ENCODE results near the gene PYROXD2. TPM values are rescaled to one million over a fixed set of nuclear protein-coding genes. Genes with fewer than 3 reads are reported as not detected.

The PYROXD2 gene
- total RNA-seq, 2 donors from 2014 or later: 6.1 to 6.6 TPM

DNA sequence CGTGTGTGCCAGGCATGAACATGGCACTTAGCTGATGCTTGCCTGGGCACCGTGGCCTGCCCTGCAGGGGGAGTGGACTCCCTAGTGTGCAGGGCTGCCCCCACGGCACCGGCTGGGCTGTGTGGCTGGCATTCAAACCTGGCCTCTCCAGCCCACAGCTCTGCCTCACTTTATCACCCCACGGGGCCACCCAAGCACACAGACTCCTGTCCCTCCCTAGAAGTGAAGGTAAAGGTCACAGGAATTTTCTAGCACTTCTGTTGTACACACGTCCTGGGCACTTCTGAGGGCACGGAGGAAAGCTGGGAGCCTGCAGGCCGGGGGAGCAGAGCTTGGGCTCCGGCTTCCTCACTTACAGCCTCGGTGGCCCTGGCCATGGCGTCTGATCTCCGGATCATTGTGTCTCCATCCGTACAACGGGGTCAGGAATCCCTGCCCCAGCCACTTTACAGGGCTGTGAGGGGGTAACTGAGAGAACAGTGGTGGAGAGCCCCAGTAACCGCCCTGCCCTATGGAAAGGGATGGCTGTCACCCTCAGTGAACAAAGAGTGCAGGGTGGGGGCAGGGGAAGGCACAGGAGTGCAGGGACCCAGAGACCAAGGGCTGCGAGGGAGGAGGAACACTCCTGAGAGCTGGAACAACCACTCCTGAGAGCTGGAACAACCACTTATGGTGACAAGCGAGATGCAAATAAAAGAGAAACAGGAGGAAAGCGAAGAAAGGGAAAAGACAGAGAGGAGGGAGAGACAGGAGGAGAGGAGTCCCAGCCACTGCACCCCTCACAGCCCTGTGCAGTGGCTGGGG lies 3.9 kb upstream of the PYROXD2 start:
- no peak for DNase-seq
- no peak for ATAC-seq
- intact Hi-C loops (cut with DNase I): loop anchor here in 1 of 2 donors (10.0 kb wide), 1 partner anchor 154 kb away; the partner anchor contains the start of gene LOXL4

DNA sequence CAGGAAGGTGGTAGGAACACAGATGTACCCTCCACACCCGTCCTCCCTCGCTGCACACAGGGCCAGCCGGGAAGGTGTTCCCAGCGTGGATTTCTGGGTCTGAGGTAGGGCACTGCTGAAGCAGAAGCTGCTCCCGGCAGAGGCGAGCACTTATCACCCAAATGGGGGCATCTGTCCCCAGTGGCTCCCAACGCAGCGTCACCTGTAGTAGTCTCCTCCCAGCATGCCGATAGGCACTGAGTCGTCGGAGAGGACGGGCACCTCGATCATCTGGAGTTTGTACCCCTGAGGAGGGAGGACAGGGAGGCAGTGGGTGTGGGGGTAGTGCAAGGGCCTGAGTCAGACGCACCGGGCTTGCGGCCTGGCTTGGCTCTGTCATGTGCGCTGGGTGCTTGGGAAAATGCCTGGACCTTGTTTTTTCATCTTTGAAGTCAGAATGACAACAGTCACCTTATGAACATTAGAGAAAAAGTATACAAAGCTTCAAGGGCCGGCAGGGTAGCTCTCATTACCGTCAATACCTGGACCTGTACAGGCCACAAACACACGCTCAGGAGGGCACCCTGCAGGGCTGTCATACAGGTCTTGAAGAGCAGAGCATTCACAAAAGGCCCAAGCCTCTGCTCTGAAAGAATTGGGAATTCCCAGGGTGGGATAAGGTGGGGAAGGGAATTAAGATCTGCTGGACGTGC lies 3.1 kb upstream of the PYROXD2 start:
- intact Hi-C loops (cut with DNase I): loop anchor here in 1 of 2 donors (10.0 kb wide), 1 partner anchor 153 kb away; the partner anchor contains the start of gene LOXL4
- DNase-seq: no peak
- ATAC-seq: no peak

DNA sequence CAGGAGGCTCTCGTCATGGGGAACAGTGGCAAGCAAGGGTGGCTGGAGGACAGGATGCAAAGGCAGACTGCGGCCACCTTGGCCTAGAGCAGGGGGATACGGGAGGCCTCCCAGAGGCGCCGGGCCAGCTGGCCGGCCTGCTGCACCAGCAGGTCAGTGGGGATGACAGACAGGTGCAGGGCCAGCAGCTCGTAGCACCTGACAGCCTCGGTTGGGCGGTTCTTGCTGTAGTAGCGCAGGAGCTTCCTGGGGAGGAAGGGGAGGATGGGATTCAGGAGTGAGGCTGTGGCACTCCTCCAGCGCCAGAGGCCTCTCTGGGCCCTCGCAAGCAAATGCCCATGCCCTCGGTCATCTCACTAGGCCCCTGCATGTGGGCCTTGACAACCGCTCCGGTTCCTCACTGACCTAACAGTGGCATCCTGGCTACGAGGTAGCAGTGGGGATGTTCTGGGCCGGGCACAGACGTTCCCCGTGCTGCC lies 2.5 kb upstream of the PYROXD2 start:
- DNase-seq: no peak
- intact Hi-C loops (cut with DNase I): loop anchor here in 1 of 2 donors (10.0 kb wide), 1 partner anchor 153 kb away; the partner anchor contains the start of gene LOXL4
- ATAC-seq: no peak

DNA sequence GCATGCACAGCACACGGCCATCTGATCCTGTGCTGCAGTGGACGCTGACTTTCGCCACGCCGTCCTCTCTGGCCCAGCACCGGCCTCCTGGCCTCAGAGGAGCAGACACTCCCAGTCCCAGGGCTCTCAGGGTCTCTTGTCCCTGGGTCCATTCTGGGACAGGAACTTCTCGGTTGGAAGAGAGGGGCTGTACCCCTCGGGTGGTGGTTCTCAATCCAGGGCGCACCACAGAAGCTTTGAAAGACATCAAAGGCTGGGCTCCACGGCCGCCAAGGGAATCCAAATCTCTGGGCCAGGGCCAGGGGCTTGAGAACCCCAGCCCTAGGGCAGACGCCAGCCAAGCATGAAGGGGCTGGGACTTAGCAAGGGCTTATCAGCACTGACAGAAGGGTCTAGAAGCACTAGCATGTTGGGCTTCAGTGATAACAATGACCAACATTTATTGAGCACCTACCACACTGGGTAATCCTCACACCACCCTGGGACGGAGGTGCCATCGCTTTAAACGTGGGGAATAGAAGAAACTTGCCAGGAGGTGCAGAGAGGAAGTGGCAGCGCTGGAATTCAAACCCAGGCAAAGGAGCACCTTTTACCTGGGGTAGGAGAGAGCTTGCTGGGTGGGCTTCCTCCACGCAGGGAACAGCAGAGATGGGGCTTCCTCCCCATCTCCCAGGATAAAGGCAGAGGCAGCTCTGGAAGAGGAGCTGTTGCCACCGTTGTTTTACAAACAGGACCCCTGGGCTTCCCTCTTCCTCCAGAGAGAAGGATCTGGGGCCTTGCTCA lies 1.8 kb upstream of the PYROXD2 start:
- no peak for ATAC-seq
- intact Hi-C loops (cut with DNase I): loop anchor here in 1 of 2 donors (10.0 kb wide), 1 partner anchor 152 kb away; the partner anchor contains the start of gene LOXL4
- DNase-seq: no peak

DNA sequence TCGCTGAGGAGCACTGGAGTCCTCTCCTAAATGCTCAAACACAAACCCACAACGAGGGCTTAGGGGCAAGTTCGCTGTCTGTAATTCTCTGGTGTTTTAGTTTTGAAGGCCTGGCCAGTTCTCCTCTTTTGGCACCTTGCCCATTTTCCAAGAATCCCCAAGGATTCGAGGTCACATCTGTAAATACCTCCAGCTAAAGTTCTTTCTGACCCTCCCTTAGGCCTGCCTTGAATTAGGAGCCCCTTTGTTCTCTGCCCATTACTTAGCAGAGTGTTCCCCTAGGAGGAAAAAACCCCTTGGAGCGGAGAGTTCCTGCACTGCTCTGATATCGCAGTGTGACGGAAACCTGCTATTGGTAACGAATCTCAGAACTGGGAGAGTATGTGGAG lies 743 bp upstream of the PYROXD2 start:
- intact Hi-C loops (cut with DNase I): loop anchor here in 1 of 2 donors (10.0 kb wide), 1 partner anchor 151 kb away; the partner anchor contains the start of gene LOXL4
- DNase-seq (no peak), ATAC-seq (peak in 1 of 2 donors; percentile 1)

DNA sequence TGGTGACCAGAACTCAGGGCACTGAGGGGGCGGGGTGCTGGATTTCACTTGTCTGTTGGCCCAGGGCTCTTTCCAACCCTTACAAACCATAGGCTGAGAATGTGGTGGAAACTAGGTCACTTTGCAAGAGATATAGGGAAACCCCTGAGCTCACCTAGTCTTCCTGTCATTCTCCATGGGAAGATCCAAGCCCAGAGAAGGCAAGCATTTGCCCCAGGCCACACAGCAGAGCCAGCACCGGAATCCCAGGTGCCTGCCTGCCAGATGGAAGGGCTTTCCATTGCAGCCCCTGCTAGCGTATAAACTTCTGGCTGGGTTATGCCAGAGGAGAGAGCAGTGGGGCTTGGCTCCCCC lies 427 bp downstream of the PYROXD2 start:
- DNase-seq (no peak), ATAC-seq (no peak)
- intact Hi-C loops (cut with DNase I): loop anchor here in 1 of 2 donors (10.0 kb wide), 1 partner anchor 150 kb away; the partner anchor contains the start of gene LOXL4

DNA sequence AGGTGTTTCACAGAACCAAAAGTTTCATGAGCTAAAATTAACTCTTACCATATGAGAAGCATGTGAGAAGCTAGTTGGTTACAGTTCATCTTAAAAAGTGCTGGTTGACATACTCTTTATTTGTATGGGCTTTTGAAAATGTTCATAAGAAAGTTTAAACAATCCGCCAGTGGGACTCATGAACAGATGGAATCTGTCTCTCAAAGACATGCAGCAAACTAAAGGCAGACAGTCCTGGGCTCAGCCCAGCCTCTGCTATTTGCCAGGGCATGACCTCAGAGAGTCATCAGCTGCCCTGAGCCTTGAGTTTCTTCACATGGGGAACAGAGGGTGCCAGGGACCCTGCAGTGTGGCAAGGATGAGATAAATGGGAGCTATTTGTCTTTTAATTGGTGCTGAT lies 3.2 kb downstream of the PYROXD2 start:
- no peak for DNase-seq
- intact Hi-C loops (cut with DNase I): loop anchor here in 1 of 2 donors (10.0 kb wide), 1 partner anchor 147 kb away; the partner anchor contains the start of gene LOXL4
- no peak for ATAC-seq

DNA sequence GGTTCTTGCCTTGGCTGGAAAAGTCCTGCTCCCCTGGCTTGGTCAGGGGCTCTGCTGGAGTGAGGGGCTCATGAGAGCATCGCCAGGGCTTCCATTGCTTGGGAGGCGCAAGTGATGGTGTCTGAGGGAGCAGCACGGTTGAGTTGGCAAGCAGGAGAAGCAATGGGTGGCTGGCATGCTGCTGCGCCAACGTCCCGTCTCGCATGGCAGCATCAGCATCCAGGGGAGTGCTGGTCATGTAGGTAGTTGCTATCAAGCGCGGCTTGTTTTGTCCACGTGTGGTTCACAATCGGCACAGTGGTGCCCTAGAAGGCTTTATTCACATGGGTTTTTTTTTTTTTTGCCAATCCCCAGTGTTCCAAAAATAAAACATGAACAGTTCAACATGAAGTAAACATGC lies 3.8 kb downstream of the PYROXD2 start:
- intact Hi-C loops (cut with DNase I): loop anchor here in 1 of 2 donors (10.0 kb wide), 1 partner anchor 146 kb away; the partner anchor contains the start of gene LOXL4

DNA sequence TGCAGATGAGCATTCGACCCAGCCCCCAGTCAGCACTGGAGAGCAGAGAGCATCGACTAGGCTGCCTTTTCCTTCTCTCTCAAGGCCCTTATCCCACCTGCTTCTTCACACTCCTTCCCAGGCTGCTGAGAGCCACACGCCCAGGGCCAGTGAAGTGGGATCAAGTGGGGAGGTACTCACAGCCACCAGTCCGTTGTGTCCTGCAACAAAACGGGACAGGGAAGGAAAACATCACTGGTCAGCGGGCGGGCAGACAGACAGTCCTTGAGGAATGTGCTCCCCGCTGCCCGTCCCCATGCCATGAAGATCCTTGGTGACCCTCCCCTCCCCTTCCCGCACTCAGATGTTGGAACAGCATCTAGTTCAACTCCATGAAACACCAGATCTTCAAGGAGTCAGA lies 4.2 kb downstream of the PYROXD2 start:
- intact Hi-C loops (cut with DNase I): loop anchor here in 1 of 2 donors (10.0 kb wide), 1 partner anchor 146 kb away; the partner anchor contains the start of gene LOXL4
- ATAC-seq (no peak), DNase-seq (no peak)

More for the DNA sequence above, 3.8 kb downstream of the PYROXD2 start:
- DNase-seq: no peak
- ATAC-seq: no peak

DNA sequence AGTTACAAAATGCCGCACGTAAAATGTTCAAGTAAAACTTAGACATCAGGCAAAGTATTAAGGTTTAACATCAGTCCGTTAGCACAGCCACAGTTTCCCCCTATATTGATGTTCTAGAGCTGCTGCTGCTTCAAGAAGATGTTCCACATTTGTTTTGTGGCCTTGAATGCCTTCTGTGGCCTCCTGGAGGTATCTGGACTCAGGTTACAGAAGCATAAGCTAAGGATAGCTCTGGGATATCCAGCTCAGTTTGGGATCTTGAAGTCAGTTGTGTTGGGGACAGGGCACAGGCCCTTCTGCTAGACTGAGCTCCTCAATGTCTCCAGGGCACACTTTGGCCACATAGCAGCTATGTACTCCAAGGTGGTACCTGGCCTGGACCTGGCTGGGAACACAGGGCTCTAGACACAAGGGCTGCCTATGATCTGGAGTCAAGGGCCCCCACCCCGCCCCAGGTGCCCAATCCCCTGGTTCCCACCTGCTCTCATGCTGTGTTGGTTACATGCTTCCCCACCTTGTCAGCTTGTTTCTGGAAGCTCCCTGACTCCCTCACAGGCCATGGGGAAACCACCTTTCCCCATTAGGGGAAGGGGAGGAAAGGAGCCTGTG lies 4.7 kb downstream of the PYROXD2 start:
- no peak for DNase-seq
- intact Hi-C loops (cut with DNase I): loop anchor here in 1 of 2 donors (10.0 kb wide), 1 partner anchor 145 kb away; the partner anchor contains the start of gene LOXL4
- ATAC-seq: no peak

DNA sequence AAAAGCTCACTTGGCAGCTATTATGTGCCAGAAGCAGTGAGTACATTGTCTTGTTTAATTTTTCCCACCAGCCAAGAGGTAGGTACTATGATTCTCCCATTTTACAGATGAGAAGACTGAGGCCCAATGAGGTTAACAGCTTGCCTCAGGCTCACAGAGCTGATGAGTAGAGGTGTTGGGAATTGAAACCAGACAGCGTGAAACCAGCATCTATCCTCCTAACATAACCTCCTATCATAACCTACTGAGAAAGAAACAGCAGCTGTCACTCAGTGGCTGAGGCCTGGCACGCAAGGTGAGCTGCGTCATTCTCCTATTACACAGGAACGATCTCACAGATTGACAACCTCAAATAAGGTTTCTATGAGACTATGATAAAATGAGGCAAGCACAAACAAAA lies 6.2 kb downstream of the PYROXD2 start:
- no peak for DNase-seq
- ATAC-seq: no peak
- intact Hi-C loops (cut with DNase I): no loop called here

DNA sequence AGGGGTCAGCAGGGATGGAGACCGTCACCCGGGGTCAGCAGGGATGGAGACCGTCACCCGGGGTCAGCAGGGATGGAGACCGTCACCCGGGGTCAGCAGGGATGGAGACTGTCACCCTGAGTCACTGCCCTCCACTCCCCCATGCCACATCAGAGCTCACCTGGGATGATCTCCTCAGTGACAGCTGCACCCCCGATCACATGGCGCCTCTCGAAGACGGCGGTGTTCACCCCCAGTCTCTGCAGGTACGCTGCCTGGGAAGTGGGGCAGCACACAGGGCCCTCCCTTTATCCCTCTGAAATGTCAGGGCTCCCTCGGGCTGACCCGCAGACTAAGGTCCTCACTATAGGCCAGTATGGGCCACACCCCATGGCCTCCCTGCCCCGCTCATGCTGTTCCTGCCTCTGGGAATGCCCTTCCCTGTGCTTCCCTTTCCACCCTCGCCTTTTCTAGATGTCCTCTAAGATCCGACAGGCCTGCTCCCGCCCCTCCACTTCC lies 7.2 kb downstream of the PYROXD2 start:
- DNase-seq (no peak), ATAC-seq (no peak)
- intact Hi-C loops (cut with DNase I): no loop called here

DNA sequence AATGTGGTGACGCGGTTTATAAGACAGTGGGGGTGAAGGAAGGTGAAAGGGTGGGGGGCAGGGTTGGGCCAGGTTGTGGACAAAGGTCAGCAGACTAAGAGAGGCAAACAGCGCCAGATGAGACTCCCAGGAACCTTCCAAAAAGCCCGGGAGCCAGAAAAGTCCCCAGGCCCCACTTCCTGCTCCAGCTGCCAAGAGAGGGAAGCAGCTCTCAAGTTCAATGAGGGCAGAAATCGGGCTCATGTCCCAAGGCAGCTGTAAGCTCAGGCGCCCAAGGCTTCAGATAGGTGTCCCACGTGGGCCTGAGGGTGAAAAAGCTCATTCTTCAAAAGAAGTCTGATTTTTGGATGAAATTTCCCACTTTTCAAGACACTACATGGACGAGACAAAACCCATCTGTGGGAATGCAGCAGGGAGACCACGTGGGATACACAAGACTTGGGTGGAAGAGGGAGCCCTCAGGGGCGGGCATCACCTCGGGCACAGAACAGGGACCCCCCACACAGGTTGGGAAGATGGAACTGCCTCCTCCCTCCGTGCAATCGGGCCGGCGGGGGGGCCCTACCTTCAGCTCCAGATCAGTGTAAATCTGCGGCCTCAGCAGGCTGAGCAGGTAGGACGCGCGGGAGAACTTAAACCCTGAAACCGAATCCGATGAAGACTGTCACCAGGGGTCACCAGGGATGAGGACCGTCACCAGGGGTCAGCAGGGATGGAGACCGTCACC lies 7.8 kb downstream of the PYROXD2 start:
- intact Hi-C loops (cut with DNase I): no loop called here
- DNase-seq (no peak), ATAC-seq (no peak)

DNA sequence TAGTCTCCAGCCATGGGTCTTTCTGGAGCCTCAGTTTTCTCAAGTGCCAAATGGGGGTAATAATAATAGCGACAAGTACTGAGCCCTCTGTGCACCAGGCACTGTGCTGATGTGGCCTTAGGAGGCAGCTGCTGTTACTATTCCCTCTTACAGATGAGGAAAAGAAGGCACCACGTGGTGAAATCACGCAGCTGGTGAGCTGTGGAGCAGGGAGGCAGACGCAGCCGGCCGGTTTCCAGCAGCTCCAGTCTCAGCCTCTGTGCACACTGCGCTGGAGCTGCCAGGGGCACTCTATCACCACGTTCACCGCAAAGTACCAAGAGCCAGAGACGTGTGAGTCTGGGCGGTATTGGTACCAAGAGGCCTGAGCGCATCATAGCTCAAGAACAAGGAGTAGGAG lies 9.6 kb downstream of the PYROXD2 start:
- DNase-seq (no peak), ATAC-seq (no peak)

DNA sequence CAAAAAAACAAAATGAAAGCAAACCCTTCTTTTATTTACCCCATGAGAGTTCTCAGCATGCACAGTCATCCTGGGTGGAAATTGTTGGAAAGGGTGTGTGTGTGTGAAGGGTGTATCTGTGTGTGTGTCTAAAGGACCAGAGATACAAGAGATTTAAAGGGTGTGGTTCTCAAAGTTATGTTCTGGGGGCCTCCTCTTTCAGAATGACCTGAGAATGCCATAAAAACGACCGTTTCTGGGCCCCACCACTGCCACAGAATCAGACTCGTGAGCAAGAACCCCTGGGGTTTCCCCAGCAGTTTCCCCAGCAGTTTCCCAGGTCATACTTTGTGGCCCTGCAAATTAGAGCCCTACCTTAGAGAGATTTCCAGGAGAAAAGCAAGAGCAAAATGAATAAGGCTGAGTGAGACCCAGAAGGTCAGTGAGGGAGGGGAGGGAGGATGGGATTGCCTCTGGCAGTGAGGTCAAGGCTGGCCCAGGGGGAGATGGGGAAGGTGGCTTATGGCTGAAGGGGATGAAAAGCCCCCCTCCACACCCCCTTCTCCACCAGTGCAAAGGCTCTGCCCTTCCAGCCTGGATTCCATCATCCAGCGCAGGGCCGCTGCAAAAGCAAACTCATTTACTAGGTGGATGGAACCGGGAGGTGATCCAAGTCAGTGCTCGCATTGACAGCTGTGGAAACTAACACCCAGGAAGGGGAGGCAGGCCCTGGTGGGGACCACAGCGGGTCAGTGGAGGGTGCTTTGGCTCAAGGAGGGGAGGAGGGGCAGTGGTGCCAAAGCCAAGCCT lies 10.2 kb downstream of the PYROXD2 start:
- ATAC-seq (no peak), DNase-seq (no peak)
- intact Hi-C loops (cut with DNase I): no loop called here

More for the DNA sequence above, 9.6 kb downstream of the PYROXD2 start:
- intact Hi-C loops (cut with DNase I): no loop called here

DNA sequence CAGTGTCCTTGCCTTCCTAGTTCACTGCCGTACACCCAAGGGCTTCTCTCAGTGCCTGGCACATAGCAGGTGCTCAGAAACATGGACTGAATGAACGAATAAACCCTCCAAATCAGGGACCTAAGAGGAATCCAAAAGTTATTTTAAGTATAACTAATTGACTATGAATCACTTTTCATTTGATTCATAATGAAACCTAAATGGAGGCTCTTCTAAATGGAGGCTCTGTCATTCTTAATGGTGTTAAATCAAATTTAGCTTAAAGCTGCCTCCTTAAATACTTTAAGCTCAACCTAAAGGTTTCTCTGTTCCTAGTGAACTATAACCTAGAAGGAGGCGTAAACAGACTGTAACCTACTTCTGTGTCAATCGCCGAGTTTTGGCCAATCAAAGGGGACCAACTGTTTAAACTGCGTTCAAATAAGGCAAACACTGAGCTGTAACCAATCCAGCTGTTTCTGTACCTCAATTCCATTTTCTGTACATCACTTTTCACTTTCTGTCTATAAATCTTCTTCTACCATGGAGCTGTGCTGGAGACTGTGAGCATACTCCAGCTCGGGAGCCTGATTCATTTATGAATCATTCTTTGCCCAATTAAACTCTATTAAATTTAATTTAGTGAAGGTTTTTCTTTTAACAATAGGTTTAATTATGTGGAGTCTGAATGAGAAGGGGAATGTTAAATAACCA lies 11.0 kb downstream of the PYROXD2 start:
- intact Hi-C loops (cut with DNase I): no loop called here
- no peak for DNase-seq
- ATAC-seq: no peak
